ENCODE data around the gene OXER1. TPM values are rescaled to one million over a fixed set of nuclear protein-coding genes. Genes with fewer than 3 reads are reported as not detected.
A peak's percentile ranks its signal among the peaks of the same experiment; 100 is the strongest.

OXER1 gene
- total RNA-seq, 6 donors from 2014 or later = 0.22 to 3.1 (median 1.3) TPM

DNA sequence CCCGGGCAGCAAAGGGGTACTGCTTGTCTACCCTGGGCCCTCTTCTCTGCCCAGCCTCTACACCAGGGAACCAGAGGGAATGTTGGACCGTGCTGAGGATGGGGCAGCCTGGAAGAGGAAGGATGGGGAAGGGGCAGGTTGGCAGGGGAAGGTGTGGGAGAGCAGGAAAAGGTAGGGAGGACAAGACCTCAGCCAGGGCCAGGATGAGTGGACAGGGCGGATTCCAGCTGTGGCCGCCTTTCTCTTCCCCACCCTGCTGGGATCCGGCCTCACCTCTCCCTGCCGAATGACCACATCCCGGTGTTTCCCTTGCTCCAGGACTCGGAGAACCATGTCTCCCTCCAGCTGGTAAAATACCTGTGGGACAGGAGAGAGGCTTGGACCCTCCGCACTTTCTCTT, 19.6 kb upstream of the OXER1 start:
- no peaks in the 10 kb centered on the region for H3K4me1 ChIP-seq
- H3K4me3 ChIP-seq = no peak overlapping the region
- TF ChIP-seq POLR2A (IDR thresholded peaks at IDR 0.05) = no peak
- TF ChIP-seq POLR2AphosphoS5 (IDR thresholded peaks at IDR 0.05) = no peak
- TF ChIP-seq EP300 (IDR thresholded peaks at IDR 0.05) = no peak
- TF ChIP-seq CTCF (IDR thresholded peaks at IDR 0.05) = no peak
- DNase-seq (no peak), ATAC-seq (ENCODE audit: low FRiP score in 2 of 2) (peak in 1 of 2 donors; percentile 19)
- H3K9me3 ChIP-seq = no peaks in the 10 kb centered on the region
- no peaks in the 10 kb centered on the region for H3K27me3 ChIP-seq
- no peaks in the 10 kb centered on the region for H3K36me3 ChIP-seq
- H3K27ac ChIP-seq = no peak overlapping the region
- WGBS, 2 donors = 86 to 89% methylated on average over 9 of the region's 9 CpGs

- WGBS, 2 donors = 81 to 94% methylated on average over 1 of the region's 1 CpG
- Histone ChIP-seq H3K9me3 (no peaks in the 10 kb centered on the region), H3K4me1 (no peaks in the 10 kb centered on the region), H3K4me3 (no peak overlapping the region), H3K36me3 (no peaks in the 10 kb centered on the region), H3K27ac (no peak overlapping the region), H3K27me3 (no peaks in the 10 kb centered on the region)
- TF ChIP-seq CTCF (IDR thresholded peaks at IDR 0.05) = no peak
- TF ChIP-seq POLR2A (IDR thresholded peaks at IDR 0.05) = no peak
- TF ChIP-seq EP300 (IDR thresholded peaks at IDR 0.05) = no peak
- no peak for TF ChIP-seq POLR2AphosphoS5 (IDR thresholded peaks at IDR 0.05)
- ATAC-seq (ENCODE audit: low FRiP score in 2 of 2) (no peak), DNase-seq (no peak)
Measured at GRCh38 chr2:42781181-42781580, 17.2 kb upstream of the OXER1 start.

- WGBS, 2 donors = 83 to 91% methylated on average over 3 of the region's 3 CpGs
- TF ChIP-seq CTCF (IDR thresholded peaks at IDR 0.05) (no peak), EP300 (IDR thresholded peaks at IDR 0.05) (no peak), POLR2AphosphoS5 (IDR thresholded peaks at IDR 0.05) (no peak), POLR2A (IDR thresholded peaks at IDR 0.05) (no peak)
- Histone ChIP-seq H3K27ac (no peak overlapping the region), H3K36me3 (no peaks in the 10 kb centered on the region), H3K4me3 (no peak overlapping the region), H3K9me3 (no peaks in the 10 kb centered on the region), H3K27me3 (no peaks in the 10 kb centered on the region), H3K4me1 (no peaks in the 10 kb centered on the region)
- ATAC-seq (ENCODE audit: low FRiP score in 2 of 2) (no peak), DNase-seq (no peak)
Measured at GRCh38 chr2:42777883-42778805, 14.2 kb upstream of the OXER1 start.

- peaks cover 0 to 2% (median 0%) of the 10 kb centered on the region in 4 donors for H3K4me1 ChIP-seq
- no peaks in the 10 kb centered on the region for H3K27me3 ChIP-seq
- no peaks in the 10 kb centered on the region for H3K9me3 ChIP-seq
- ATAC-seq (ENCODE audit: low FRiP score in 2 of 2) (no peak), DNase-seq (no peak)
- H3K4me3 ChIP-seq = no peak overlapping the region
- H3K36me3 ChIP-seq = no peaks in the 10 kb centered on the region
- 59 to 71% methylated on average over 3 of the region's 3 CpGs for WGBS, 2 donors
- TF ChIP-seq EP300 (IDR thresholded peaks at IDR 0.05) = no peak
- TF ChIP-seq POLR2AphosphoS5 (IDR thresholded peaks at IDR 0.05) = no peak
- no peak for TF ChIP-seq POLR2A (IDR thresholded peaks at IDR 0.05)
- TF ChIP-seq CTCF (IDR thresholded peaks at IDR 0.05) = no peak
- no peak overlapping the region for H3K27ac ChIP-seq
Measured at GRCh38 chr2:42775810-42776209, 11.9 kb upstream of the OXER1 start.
